Right lobe of liver (tissue), 6 donors: Measurements from ENCODE around the gene ZNF362. TPM values are rescaled to one million over a fixed set of nuclear protein-coding genes. Genes with fewer than 3 reads are reported as not detected.

Experiments used
- ATAC-seq, 4 donors: fragments of 200-7000 bp; cut with Tn5 transposase; one replicate each; pipeline ENCODE4 v1.9.1; 2020; ENCODE audit warnings: mild to moderate bottlenecking in 4 of 4, moderate library complexity in 4 of 4
- DNase-seq, 3 donors: peaks; one replicate each; pipeline ENCODE4 v3.0.0-alpha.2; 2020
- H3K27ac ChIP-seq, 3 donors: fragments of 200-600 bp; one replicate each; pipeline ENCODE4 v1.8.0; 2022
- H3K27me3 ChIP-seq, 2 donors: fragments of 200-600 bp; one replicate each; pipeline ENCODE4 v1.8.0; 2022
- H3K36me3 ChIP-seq, 4 donors: fragments of 200-600 bp; sonication (generic) in 1 of 4; one replicate each; pipeline versions ENCODE4 v1.5.1 to v1.8.0; 2017 to 2022; ENCODE audit warnings: control low read depth in 1 of 4
- H3K4me1 ChIP-seq, 4 donors: fragments of 200-600 bp; sonication (generic) in 1 of 4; one replicate each; pipeline versions ENCODE4 v1.5.1 to v1.8.0; 2017 to 2022; ENCODE audit warnings: control low read depth in 1 of 4
- H3K4me3 ChIP-seq, 3 donors: fragments of 200-600 bp; one replicate each; pipeline ENCODE4 v1.8.0; 2022
- H3K9me3 ChIP-seq, 4 donors: fragments of 200-600 bp; sonication (generic) in 1 of 4; one replicate each; pipeline versions ENCODE4 v1.5.1 to v1.8.0; 2017 to 2022; ENCODE audit warnings: control low read depth in 1 of 4
- CTCF ChIP-seq, 4 donors: fragments of 200-600 bp in 3 of 4; fragments of 450-650 bp in 1 of 4; IDR thresholded peaks; one replicate each; pipeline versions ENCODE4 v1.5.1 to v1.8.0; 2016 to 2022; ENCODE audit warnings: antibody characterized with exemption in 4 of 4, mild to moderate bottlenecking in 2 of 4
- POLR2A ChIP-seq: fragments of 450-650 bp; IDR thresholded peaks from one replicate; pipeline ENCODE4 v1.6.1; 2017; ENCODE audit warnings: antibody characterized with exemption, mild to moderate bottlenecking
- WGBS: methylation state at CpG from one replicate; pipeline ENCODE4 v1.1.6; 2018; ENCODE audit warnings: low coverage, low lambda C conversion rate; ENCODE audit not compliant: insufficient coverage; ENCODE audit errors: missing lambda C conversion rate; 5-methylcytosine and 5-hydroxymethylcytosine counted together
- intact Hi-C, 2 donors: fragments of 100-400 bp; cut with DNase I; formaldehyde crosslinking; loops; one replicate each; pipeline versions ENCODE4 v1.11.2 to v1.14.1; 2022
- total RNA-seq, 6 experiments: library from RNA; depleted of rRNA in 2 of 6; stranded (reverse); fragments of >200 nt in 2 of 6; fragmentation: NEBNext Ultra II Directional in 3 of 6; extraction: Animal tissue kit (Norgen Biotek cat#: 25700) in 3 of 6; gene quantifications; one replicate each; pipeline versions ENCODE4 v1.1.0 to v1.2.4, GENCODE V29; 2016 to 2023
- donor health status: DM: no; HTN: yes; CAD: no.
- donor health status: DM: no; HTN: no; CAD: no.
- donor health status: DM: no; HTN: no; CAD: no.
- donor health status: DM: no; HTN: yes; CAD: no.
- donor health status: DM: no; HTN: yes; CAD: no.

ZNF362 gene
- total RNA-seq, 6 experiments from 2014 or later = 3.4 to 8.4 (median 7.0) TPM

- no peak overlapping the region for H3K27ac ChIP-seq
- H3K9me3 ChIP-seq = no peaks in the 10 kb centered on the region
- TF ChIP-seq CTCF (IDR thresholded peaks at IDR 0.05) = no peak
- no peak for TF ChIP-seq POLR2A
- no peak for ATAC-seq
- no peak for DNase-seq
- no peaks in the 10 kb centered on the region for H3K36me3 ChIP-seq
- intact Hi-C loops = no loop called here
- 83% methylated on average over 1 of the region's 5 CpGs for WGBS
- H3K4me1 ChIP-seq = peaks cover 0 to 4% (median under 1%) of the 10 kb centered on the region in 4 donors
- H3K4me3 ChIP-seq = no peak overlapping the region
- H3K27me3 ChIP-seq = no peaks in the 10 kb centered on the region
Observed at GRCh38 chr1:33263890-33264504, 7.7 kb downstream of the ZNF362 start.

- H3K27ac ChIP-seq = no peak overlapping the region
- no peaks in the 10 kb centered on the region for H3K9me3 ChIP-seq
- WGBS = 73% methylated on average over 7 of the region's 10 CpGs
- H3K27me3 ChIP-seq = no peaks in the 10 kb centered on the region
- no peak overlapping the region for H3K4me3 ChIP-seq
- no peaks in the 10 kb centered on the region for H3K36me3 ChIP-seq
- intact Hi-C loops = no loop called here
- no peak for DNase-seq
- no peak for TF ChIP-seq CTCF (IDR thresholded peaks at IDR 0.05)
- no peak for TF ChIP-seq POLR2A
- no peaks in the 10 kb centered on the region for H3K4me1 ChIP-seq
- ATAC-seq = no peak
Observed at GRCh38 chr1:33265780-33266605, 9.7 kb downstream of the ZNF362 start.

- no peaks in the 10 kb centered on the region for H3K27me3 ChIP-seq
- no peak overlapping the region for H3K4me3 ChIP-seq
- DNase-seq (no peak), ATAC-seq (no peak)
- intact Hi-C loops = no loop called here
- H3K4me1 ChIP-seq = no peaks in the 10 kb centered on the region
- H3K36me3 ChIP-seq = no peaks in the 10 kb centered on the region
- H3K9me3 ChIP-seq = no peaks in the 10 kb centered on the region
- TF ChIP-seq POLR2A (no peak), CTCF (IDR thresholded peaks at IDR 0.05) (no peak)
- no CpG with 5 or more reads among the region's 6 CpGs for WGBS
- H3K27ac ChIP-seq = no peak overlapping the region
Observed at GRCh38 chr1:33266766-33267165, 10.5 kb downstream of the ZNF362 start.

GRCh38 chr1:33267468-33268205, 11.3 kb downstream of the ZNF362 start:
- WGBS = 85% methylated on average over 5 of the region's 5 CpGs
- intact Hi-C loops = no loop called here
- H3K4me1 ChIP-seq = no peaks in the 10 kb centered on the region

More at GRCh38 chr1:33267468-33268205, 11.3 kb downstream of the ZNF362 start:
- no peak for DNase-seq
- Histone ChIP-seq H3K36me3 (no peaks in the 10 kb centered on the region), H3K4me3 (no peak overlapping the region), H3K27ac (no peak overlapping the region), H3K27me3 (no peaks in the 10 kb centered on the region), H3K9me3 (no peaks in the 10 kb centered on the region)
- no peak for TF ChIP-seq POLR2A
- TF ChIP-seq CTCF (IDR thresholded peaks at IDR 0.05) = no peak
- ATAC-seq = no peak
